Stimulated activated CD8-positive, alpha-beta memory T cell treated with anti-CD3 and anti-CD28 coated beads, Interleukin-12 subunit alpha, Interleukin-12 subunit beta, amount 100 ng/mL, for 1 hour (primary cell): ENCODE measurements around the gene MLLT11.

Experiments
- DNase-seq: peaks from one replicate; pipeline ENCODE4 v3.0.0-alpha.2; 2020; ENCODE audit warnings: low read depth

MLLT11 gene

GRCh38 chr1:151060007-151060656 lies at the start of gene MLLT11:
TSS of gene MLLT11 (plus strand) at chr1:151060397. CDS start at chr1:151067225, 6,828 bp downstream.
- DNase-seq = no peak

- DNase-seq = no peak
Measured at GRCh38 chr1:151011154-151011850, 48.9 kb upstream of the MLLT11 start.

- no peak for DNase-seq
Measured at GRCh38 chr1:151012684-151013471, 47.3 kb upstream of the MLLT11 start.

GRCh38 chr1:151013518-151013917 lies 46.7 kb upstream of the MLLT11 start:
- no peak for DNase-seq

- peak; percentile 84 for DNase-seq
Measured at GRCh38 chr1:151024540-151025146, 35.6 kb upstream of the MLLT11 start.

- DNase-seq = no peak
Measured at GRCh38 chr1:151026460-151026859, 33.7 kb upstream of the MLLT11 start.

- DNase-seq = no peak
Measured at GRCh38 chr1:151032164-151032563, 28.0 kb upstream of the MLLT11 start.

GRCh38 chr1:151035167-151035566 lies 25.0 kb upstream of the MLLT11 start:
- no peak for DNase-seq

GRCh38 chr1:151036356-151036755 lies 23.8 kb upstream of the MLLT11 start, which contains the start of gene BNIPL:
TSS of gene BNIPL (plus strand) at chr1:151036586. CDS start at chr1:151036726, 140 bp downstream.
- no peak for DNase-seq

- DNase-seq = no peak
Measured at GRCh38 chr1:151037032-151037431, 23.2 kb upstream of the MLLT11 start.

GRCh38 chr1:151039521-151039920 lies 20.7 kb upstream of the MLLT11 start:
- no peak for DNase-seq

- no peak for DNase-seq
Measured at GRCh38 chr1:151043163-151043562, 17.0 kb upstream of the MLLT11 start.

GRCh38 chr1:151047591-151047924 lies 12.6 kb upstream of the MLLT11 start, which contains the start of gene C1orf56:
TSS of gene C1orf56 (plus strand) at chr1:151047751. CDS start at chr1:151047848, 97 bp downstream.
- no peak for DNase-seq

- no peak for DNase-seq
Measured at GRCh38 chr1:151047925-151048644, 12.1 kb upstream of the MLLT11 start.

- DNase-seq = no peak
Measured at GRCh38 chr1:151048645-151049032, 11.6 kb upstream of the MLLT11 start.

GRCh38 chr1:151049458-151049857 lies 10.7 kb upstream of the MLLT11 start:
- DNase-seq = no peak

GRCh38 chr1:151050051-151050688 lies 10.0 kb upstream of the MLLT11 start:
- no peak for DNase-seq

- DNase-seq = no peak
Measured at GRCh38 chr1:151051356-151052009, 8.7 kb upstream of the MLLT11 start.

GRCh38 chr1:151054971-151055547 lies 5.1 kb upstream of the MLLT11 start:
- no peak for DNase-seq

GRCh38 chr1:151055581-151055980 lies 4.6 kb upstream of the MLLT11 start:
- DNase-seq = no peak
